ENCODE measurements around the gene ATXN1.

- TF ChIP-seq CTCF (tag by site-specific recombination; IDR thresholded peaks at IDR 0.05): no peak
- no peak for TF ChIP-seq ZNF148 (tag by site-specific recombination; IDR thresholded peaks at IDR 0.05; ENCODE audit: borderline replicate concordance)
These were observed 164.5 kb downstream of the ATXN1 start for GRCh38 chr6:16596616-16597331.
